Natural killer cell (primary cell): Measurements from ENCODE around the gene CACNA1B. TPM values are rescaled to one million over a fixed set of nuclear protein-coding genes. Genes with fewer than 3 reads are reported as not detected.
"Not testable (repeated sequence)": the region's sequence is repeated elsewhere in the genome, so short reads cannot be mapped to it uniquely, and the experiment has no call there.

ENCODE experiments used
- ATAC-seq, 3 donors: fragments of 150-1000 bp in 2 of 3; fragments of 200-7000 bp in 1 of 3; cut with Tn5 transposase; 1 replicate in 1 of 3; 2 replicates in 2 of 3; pipeline ENCODE4 v1.10.0; 2021; ENCODE audit warnings: mild to moderate bottlenecking in 2 of 3, moderate library complexity in 2 of 3
- DNase-seq, 2 donors: peaks; one replicate each; pipeline versions ENCODE4 v3.0.0 to v3.0.0-alpha.2; 2013 to 2021; ENCODE audit warnings: mixed read lengths in 1 of 2
- H3K27ac ChIP-seq: one replicate; pipeline ENCODE4 v1.5.1; 2013; ENCODE audit warnings: mild to moderate bottlenecking, low read length
- H3K27me3 ChIP-seq: one replicate; pipeline ENCODE4 v1.6.1; 2013; ENCODE audit warnings: low read length; ENCODE audit not compliant: control insufficient read depth, insufficient read depth
- H3K36me3 ChIP-seq: one replicate; pipeline ENCODE4 v1.6.1; 2013; ENCODE audit warnings: low read length; ENCODE audit not compliant: control insufficient read depth, insufficient read depth
- H3K4me1 ChIP-seq: one replicate; pipeline ENCODE4 v1.6.1; 2013; ENCODE audit warnings: low read length; ENCODE audit not compliant: control insufficient read depth, insufficient read depth
- H3K4me3 ChIP-seq: one replicate; pipeline ENCODE4 v1.5.1; 2013; ENCODE audit warnings: low read length
- H3K9me3 ChIP-seq: one replicate; pipeline ENCODE4 v1.6.1; 2013; ENCODE audit warnings: low read length; ENCODE audit not compliant: control insufficient read depth, insufficient read depth
- H3K27ac Mint-ChIP-seq, 2 donors: one replicate each; pipeline ENCODE4 v1.8.0; 2022; ENCODE audit warnings: mild to moderate bottlenecking in 2 of 2, mixed read lengths in 2 of 2, moderate library complexity in 1 of 2
- H3K27me3 Mint-ChIP-seq, 2 donors: one replicate each; pipeline ENCODE4 v1.8.0; 2022; ENCODE audit warnings: low read depth in 2 of 2, mixed read lengths in 2 of 2
- H3K36me3 Mint-ChIP-seq: one replicate; pipeline ENCODE4 v1.8.0; 2022; ENCODE audit warnings: mixed read lengths
- H3K4me1 Mint-ChIP-seq, 2 donors: one replicate each; pipeline ENCODE4 v1.8.0; 2022; ENCODE audit warnings: mixed read lengths in 2 of 2
- H3K4me3 Mint-ChIP-seq: one replicate; pipeline ENCODE4 v1.8.0; 2022; ENCODE audit warnings: mild to moderate bottlenecking, moderate library complexity, mixed read lengths
- H3K9me3 Mint-ChIP-seq, 2 donors: one replicate each; pipeline ENCODE4 v1.8.0; 2022; ENCODE audit warnings: mixed read lengths in 2 of 2
- CTCF ChIP-seq: fragments of 200-600 bp; IDR thresholded peaks from one replicate; pipeline ENCODE4 v1.8.0; 2022; ENCODE audit warnings: antibody characterized with exemption
- WGBS: methylation state at CpG from one replicate; pipeline ENCODE4 v1.1.7; 2013; ENCODE audit warnings: missing lambda C conversion rate; ENCODE audit not compliant: insufficient coverage; 5-methylcytosine and 5-hydroxymethylcytosine counted together
- intact Hi-C: fragments of 100-400 bp; cut with micrococcal nuclease; formaldehyde crosslinking; loops from one replicate; pipeline ENCODE4 v1.14.2; 2022
- total RNA-seq, 4 donors: library from RNA; stranded (reverse); fragments of 120-200 nt in 1 of 4; gene quantifications; one replicate each; pipeline versions ENCODE4 v1.2.3 to v1.2.4, GENCODE V29; 2013 to 2022

CACNA1B gene
- total RNA-seq, result under 1 TPM in 1 of 3 donors, not detected in 2; 0.07 TPM
- not detected for total RNA-seq (2013)

DNA sequence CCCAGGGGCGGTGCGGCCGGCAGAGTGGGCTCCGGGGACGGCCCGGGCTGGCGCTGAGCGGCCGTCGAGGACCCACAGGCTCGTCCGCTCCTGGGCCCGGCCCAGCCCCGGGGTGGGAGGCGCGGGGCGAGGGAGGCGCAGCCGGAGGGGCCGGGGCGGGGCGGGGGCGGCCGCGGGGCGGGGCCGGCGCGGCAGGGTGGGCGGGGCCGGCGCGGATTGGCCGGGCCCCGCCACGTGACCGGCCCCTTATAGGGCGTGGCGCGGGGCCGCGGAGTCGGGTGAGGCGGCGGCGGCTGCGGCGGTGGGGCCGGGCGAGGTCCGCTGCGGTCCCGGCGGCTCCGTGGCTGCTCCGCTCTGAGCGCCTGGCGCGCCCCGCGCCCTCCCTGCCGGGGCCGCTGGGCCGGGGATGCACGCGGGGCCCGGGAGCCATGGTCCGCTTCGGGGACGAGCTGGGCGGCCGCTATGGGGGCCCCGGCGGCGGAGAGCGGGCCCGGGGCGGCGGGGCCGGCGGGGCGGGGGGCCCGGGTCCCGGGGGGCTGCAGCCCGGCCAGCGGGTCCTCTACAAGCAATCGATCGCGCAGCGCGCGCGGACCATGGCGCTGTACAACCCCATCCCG is at the start of gene CACNA1B:
Gene CACNA1B (plus strand): TSS at position 277 of the 617 bp plus-strand sequence. CDS start 152 bp downstream, at position 429.
- H3K4me1 ChIP-seq, H3K4me3 ChIP-seq, H3K36me3 Mint-ChIP-seq, intact Hi-C loops, H3K4me3 Mint-ChIP-seq, H3K9me3 Mint-ChIP-seq, H3K36me3 ChIP-seq, ATAC-seq, H3K27ac ChIP-seq, H3K27ac Mint-ChIP-seq, H3K9me3 ChIP-seq, DNase-seq, H3K4me1 Mint-ChIP-seq: not testable (repeated sequence)
- WGBS, result 9% methylated on average over 88 of the region's 95 CpGs
- peaks cover 24 to 33% of the 10 kb centered on the region in 2 donors for H3K27me3 Mint-ChIP-seq
- peaks cover 14% of the 10 kb centered on the region for H3K27me3 ChIP-seq

- DNase-seq (no peak), ATAC-seq (no peak)
- 96% methylated on average over 20 of the region's 20 CpGs for WGBS
- Mint-ChIP-seq H3K36me3 (peaks cover 8% of the 10 kb centered on the region), H3K4me3 (no peak overlapping the region), H3K4me1 (peaks cover 8 to 12% of the 10 kb centered on the region in 2 donors), H3K9me3 (no peaks in the 10 kb centered on the region), H3K27ac (no peak overlapping the region), H3K27me3 (no peaks in the 10 kb centered on the region)
- no peaks in the 10 kb centered on the region for H3K9me3 ChIP-seq
- intact Hi-C loops, result no loop called here
- no peaks in the 10 kb centered on the region for H3K27me3 ChIP-seq
- no peak overlapping the region for H3K4me3 ChIP-seq
- no peaks in the 10 kb centered on the region for H3K4me1 ChIP-seq
- H3K27ac ChIP-seq, result no peak overlapping the region
- H3K36me3 ChIP-seq, result peaks cover 43% of the 10 kb centered on the region
- TF ChIP-seq CTCF, result no peak
Observed at GRCh38 chr9:137827908-137828526, 49.6 kb upstream of the CACNA1B start.

DNA sequence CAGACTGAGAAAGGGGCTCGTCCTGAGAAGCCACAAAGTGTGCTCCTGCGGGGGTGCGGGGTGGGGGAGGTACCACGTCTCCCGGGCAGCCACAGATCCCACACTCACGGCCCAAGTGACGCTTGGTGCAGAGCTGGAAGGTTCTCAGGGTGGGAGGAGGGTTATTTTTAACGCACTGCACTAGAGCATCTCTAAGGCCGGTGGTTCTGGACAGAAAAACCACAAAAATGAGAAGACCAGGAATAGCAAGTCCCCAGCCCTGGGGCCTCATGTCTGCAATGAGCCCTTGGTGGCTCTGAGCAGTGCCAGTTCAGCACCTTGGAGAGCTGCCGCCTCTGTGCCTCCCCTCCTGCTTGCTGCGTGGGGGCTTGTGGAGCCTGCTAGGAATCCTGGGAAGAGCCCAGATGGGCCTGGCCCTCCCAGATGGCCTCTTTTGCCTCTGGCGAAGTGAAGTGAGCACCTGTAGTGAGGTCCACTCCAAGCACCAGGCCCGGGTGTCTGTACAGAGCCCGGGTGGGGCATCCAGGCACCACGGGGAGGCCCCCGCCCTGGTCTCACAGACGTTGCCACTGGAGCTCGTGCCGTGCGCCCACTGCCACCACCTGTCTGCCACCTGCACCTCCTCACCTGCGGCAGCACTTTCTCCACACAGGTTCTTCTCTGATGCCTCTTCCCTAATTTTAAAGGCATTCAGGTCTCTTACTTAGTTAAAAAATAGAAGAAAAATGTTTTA is 48.9 kb upstream of the CACNA1B start:
- no peaks in the 10 kb centered on the region for H3K27me3 ChIP-seq
- intact Hi-C loops, result no loop called here
- peaks cover 49% of the 10 kb centered on the region for H3K36me3 ChIP-seq
- Mint-ChIP-seq H3K36me3 (peaks cover 8% of the 10 kb centered on the region), H3K4me1 (peaks cover 8 to 12% of the 10 kb centered on the region in 2 donors), H3K27me3 (no peaks in the 10 kb centered on the region), H3K27ac (peak overlapping the region in 1 of 2 donors; percentile 10), H3K9me3 (no peaks in the 10 kb centered on the region), H3K4me3 (no peak overlapping the region)
- ATAC-seq, result no peak
- no peaks in the 10 kb centered on the region for H3K9me3 ChIP-seq
- TF ChIP-seq CTCF, result no peak
- H3K27ac ChIP-seq, result no peak overlapping the region
- no peaks in the 10 kb centered on the region for H3K4me1 ChIP-seq
- no peak overlapping the region for H3K4me3 ChIP-seq
- peak in 1 of 2 donors; percentile 36 for DNase-seq
- 88% methylated on average over 21 of the region's 21 CpGs for WGBS

GRCh38 chr9:137829260-137829996 is 48.2 kb upstream of the CACNA1B start:
- intact Hi-C loops, result no loop called here
- Mint-ChIP-seq H3K4me1 (peaks cover 8 to 12% of the 10 kb centered on the region in 2 donors), H3K27me3 (no peaks in the 10 kb centered on the region), H3K36me3 (peaks cover 1% of the 10 kb centered on the region), H3K27ac (peak overlapping the region; percentile 10 to 43), H3K9me3 (no peaks in the 10 kb centered on the region), H3K4me3 (no peak overlapping the region)
- no peaks in the 10 kb centered on the region for H3K4me1 ChIP-seq
- H3K36me3 ChIP-seq, result peaks cover 50% of the 10 kb centered on the region
- no peaks in the 10 kb centered on the region for H3K27me3 ChIP-seq
- H3K27ac ChIP-seq, result no peak overlapping the region
- DNase-seq (no peak), ATAC-seq (no peak)
- H3K9me3 ChIP-seq, result no peaks in the 10 kb centered on the region
- WGBS, result 95% methylated on average over 14 of the region's 14 CpGs
- H3K4me3 ChIP-seq, result no peak overlapping the region
- no peak for TF ChIP-seq CTCF
